Measurements from ENCODE around the gene KIF23. TPM values are rescaled to one million over a fixed set of nuclear protein-coding genes. Genes with fewer than 3 reads are reported as not detected.

Gene KIF23
- total RNA-seq, 1 experiment from 2014 or later = 83.7 TPM

- TF ChIP-seq TCF7L2 (IDR thresholded peaks at IDR 0.05; ENCODE audit: borderline replicate concordance, extremely low read depth, insufficient read depth, insufficient read length) = no peak
- TF ChIP-seq EZH2phosphoT487 (IDR thresholded peaks at IDR 0.05; ENCODE audit: borderline replicate concordance) = no peak
- TF ChIP-seq, protein P1, sequence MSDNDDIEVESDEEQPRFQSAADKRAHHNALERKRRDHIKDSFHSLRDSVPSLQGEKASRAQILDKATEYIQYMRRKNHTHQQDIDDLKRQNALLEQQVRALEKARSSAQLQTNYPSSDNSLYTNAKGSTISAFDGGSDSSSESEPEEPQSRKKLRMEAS (IDR thresholded peaks at IDR 0.05) = no peak
- no peak for TF ChIP-seq EGR1 (IDR thresholded peaks at IDR 0.05; ENCODE audit: low read depth)
- no peak for TF ChIP-seq SP1 (IDR thresholded peaks at IDR 0.05; ENCODE audit: low read depth)
- no peak for TF ChIP-seq ZFX (IDR thresholded peaks at IDR 0.05)
- TF ChIP-seq ZNF274 (IDR thresholded peaks at IDR 0.05; ENCODE audit: low read depth, low read length) = no peak
- no peak for TF ChIP-seq POLR2AphosphoS5 (IDR thresholded peaks at IDR 0.05; ENCODE audit: low read depth, low read length)
- TF ChIP-seq RAD21 (IDR thresholded peaks at IDR 0.05; ENCODE audit: low read depth) = no peak
- no peak for TF ChIP-seq EZH2 (IDR thresholded peaks at IDR 0.05)
- TF ChIP-seq POLR2A (IDR thresholded peaks at IDR 0.05; ENCODE audit: borderline replicate concordance, extremely low read depth, insufficient read depth, insufficient read length) = no peak
These were observed 55.5 kb downstream of the KIF23 start (continued) for GRCh38 chr15:69469467-69470201.

DNA sequence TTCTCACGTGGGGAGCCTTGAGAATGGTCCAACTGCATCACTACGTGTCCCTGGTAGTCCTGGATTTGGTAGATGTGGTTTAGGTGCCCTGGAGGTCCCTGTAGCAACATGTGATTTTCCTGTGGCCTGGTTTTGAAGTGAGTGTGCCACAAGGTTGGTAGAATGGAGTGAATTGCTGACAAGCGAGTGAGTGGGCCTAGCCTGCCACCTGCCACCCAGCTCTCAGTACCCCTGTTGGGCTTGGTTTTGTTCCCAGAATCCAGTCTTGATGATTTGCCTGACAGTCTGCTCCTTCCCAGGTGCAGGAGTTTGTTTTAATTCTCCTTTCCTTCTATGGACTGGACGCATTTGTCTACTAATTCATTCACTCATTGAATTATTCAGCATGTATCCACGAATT, 57.9 kb downstream of the KIF23 start:
- no peak overlapping the region for H3K4me2 ChIP-seq (ENCODE audit: low read length)
- H3K9me3 ChIP-seq (ENCODE audit: control insufficient read depth in 1 of 2, insufficient read depth in 1 of 2, low read depth in 1 of 2, low read length in 2 of 2) = no peaks in the 10 kb centered on the region
- TF ChIP-seq ATF3 (IDR thresholded peaks at IDR 0.05) (no peak), REST (IDR thresholded peaks at IDR 0.05; ENCODE audit: low read depth) (no peak), SP1 (IDR thresholded peaks at IDR 0.05; ENCODE audit: low read depth) (no peak), EZH2 (IDR thresholded peaks at IDR 0.05) (no peak), SRF (IDR thresholded peaks at IDR 0.05; ENCODE audit: low read depth) (no peak), POLR2A (IDR thresholded peaks at IDR 0.05; ENCODE audit: borderline replicate concordance, extremely low read depth, insufficient read depth, insufficient read length) (no peak), ELF1 (IDR thresholded peaks at IDR 0.05; ENCODE audit: borderline replicate concordance, low read depth) (no peak), POLR2AphosphoS5 (IDR thresholded peaks at IDR 0.05; ENCODE audit: low read depth, low read length) (no peak), EGR1 (IDR thresholded peaks at IDR 0.05; ENCODE audit: low read depth) (no peak), TCF7L2 (IDR thresholded peaks at IDR 0.05; ENCODE audit: borderline replicate concordance, extremely low read depth, insufficient read depth, insufficient read length) (no peak), JUND (IDR thresholded peaks at IDR 0.05) (no peak), EZH2phosphoT487 (IDR thresholded peaks at IDR 0.05; ENCODE audit: borderline replicate concordance) (no peak), ZBTB33 (IDR thresholded peaks at IDR 0.05; ENCODE audit: extremely low read depth, insufficient replicate concordance, low read length) (no peak), RAD21 (IDR thresholded peaks at IDR 0.05; ENCODE audit: low read depth) (no peak), ZNF274 (IDR thresholded peaks at IDR 0.05; ENCODE audit: low read depth, low read length) (no peak)
- TF ChIP-seq, protein P1 (IDR thresholded peaks at IDR 0.05) = no peak
- H3K9me2 ChIP-seq (ENCODE audit: insufficient read depth) = no peaks in the 10 kb centered on the region
- ChIA-PET RAD21 (ENCODE audit: low non-redundant PET in 1 of 2, low total read pairs in 2 of 2, uncharacterized antibody in 2 of 2, unreplicated experiment in 2 of 2) (no interaction called here), CTCF (interaction anchor here (1.0 kb wide), 1 partner anchor 10 kb away, joined by 4 read pairs; no protein-coding TSS in a partner anchor), POLR2A (no interaction called here)
- no peak for ATAC-seq
- no peaks in the 10 kb centered on the region for H3K27me3 ChIP-seq (ENCODE audit: insufficient read depth, low read length)
- no TSS peak for BruUV-seq (replicated peaks)
- H3K36me3 ChIP-seq (ENCODE audit: control insufficient read depth in 1 of 2, insufficient read depth in 2 of 2, low read length in 2 of 2) = no peaks in the 10 kb centered on the region
- intact Hi-C loops (cut with micrococcal nuclease) = no loop called here
- H3K4me1 ChIP-seq (ENCODE audit: control insufficient read depth in 1 of 2, insufficient read depth in 2 of 2, low read length in 2 of 2) = peaks cover 0 to 16% of the 10 kb centered on the region in 2 experiments; a peak in 2 of 4 replicates
- H3K27ac ChIP-seq (ENCODE audit: low read depth, low read length) = no peak overlapping the region
- H4K20me1 ChIP-seq (ENCODE audit: insufficient read depth) = no peaks in the 10 kb centered on the region
- no peak overlapping the region for H3K9ac ChIP-seq (ENCODE audit: low read length)
- no peaks in the 10 kb centered on the region for H3K79me2 ChIP-seq (ENCODE audit: insufficient read depth, low read length)
- no peak overlapping the region for H2AFZ ChIP-seq (ENCODE audit: low read depth, low read length, poor library complexity, severe bottlenecking)
- no peak overlapping the region for H3K4me3 ChIP-seq (replicated peaks in 1 of 2; ENCODE audit: low read depth in 1 of 2, low read length in 2 of 2)
- no peak for DNase-seq (ENCODE audit: low read depth, low spot score)

Measured in HCT116 (cell line).